Activated T-helper 1 cell treated with anti-CD3 and anti-CD28 coated beads, Interleukin-2, amount 50 U/mL, for 16 hours (primary cell): ENCODE measurements around the gene ENDOD1.
"Not testable (repeated sequence)": the region's sequence is repeated elsewhere in the genome, so short reads cannot be mapped to it uniquely, and the experiment has no call there.

Experiments
- DNase-seq, 2 donors: peaks; one replicate each; pipeline ENCODE4 v3.0.0-alpha.2; 2020; ENCODE audit warnings: low read depth in 1 of 2, low spot score in 1 of 2

ENDOD1 gene

DNA sequence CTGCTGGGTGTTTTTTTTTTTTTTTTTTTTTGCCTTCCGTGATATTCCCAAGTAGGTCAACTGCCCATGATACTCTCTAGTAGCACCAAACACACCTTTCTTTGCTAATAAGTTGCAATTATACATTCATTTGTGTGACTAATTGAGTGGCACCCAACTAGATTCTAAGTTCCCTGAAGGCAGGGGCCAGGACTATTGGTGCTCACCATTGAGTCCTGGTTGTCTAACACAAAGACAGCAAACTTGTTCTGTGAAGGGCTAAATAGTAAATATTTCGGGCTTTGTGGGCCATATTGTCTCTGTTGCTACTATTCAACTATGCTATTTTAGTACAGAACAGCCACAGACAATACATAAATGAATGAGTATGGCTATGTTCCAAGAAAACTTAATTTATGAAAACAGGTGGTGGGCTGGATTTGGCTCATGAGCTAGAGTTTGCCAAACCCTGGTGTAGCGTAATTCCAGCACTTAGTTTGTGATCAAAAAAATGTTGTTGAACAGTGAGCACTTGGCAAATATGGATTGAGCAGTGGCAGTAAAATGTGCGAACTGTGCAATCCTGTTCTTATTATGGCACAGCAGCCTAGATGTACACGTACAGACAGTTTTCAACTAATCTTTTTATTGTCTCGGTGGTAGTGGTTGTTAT is 11.3 kb downstream of the ENDOD1 start:
- DNase-seq: no peak

DNA sequence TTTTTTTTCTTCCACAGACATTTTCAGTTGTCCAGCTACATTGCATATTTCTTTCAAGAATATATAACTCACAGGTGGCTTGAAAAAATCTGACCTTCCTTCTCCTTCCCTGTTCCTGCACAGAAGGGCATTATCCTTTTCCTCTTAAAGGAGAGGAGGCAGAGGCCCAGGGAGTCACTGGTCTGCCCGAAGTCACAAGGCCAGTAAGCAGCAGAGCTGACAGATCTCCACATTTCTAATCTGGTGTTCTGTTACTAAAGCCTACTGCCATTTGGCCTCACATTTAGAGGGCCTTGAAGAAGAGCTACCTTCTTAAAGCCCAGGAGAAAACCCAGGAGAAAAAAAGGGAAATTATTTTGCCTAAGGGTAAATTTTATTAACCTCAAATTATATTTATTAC is 12.3 kb downstream of the ENDOD1 start:
- no peak for DNase-seq

DNA sequence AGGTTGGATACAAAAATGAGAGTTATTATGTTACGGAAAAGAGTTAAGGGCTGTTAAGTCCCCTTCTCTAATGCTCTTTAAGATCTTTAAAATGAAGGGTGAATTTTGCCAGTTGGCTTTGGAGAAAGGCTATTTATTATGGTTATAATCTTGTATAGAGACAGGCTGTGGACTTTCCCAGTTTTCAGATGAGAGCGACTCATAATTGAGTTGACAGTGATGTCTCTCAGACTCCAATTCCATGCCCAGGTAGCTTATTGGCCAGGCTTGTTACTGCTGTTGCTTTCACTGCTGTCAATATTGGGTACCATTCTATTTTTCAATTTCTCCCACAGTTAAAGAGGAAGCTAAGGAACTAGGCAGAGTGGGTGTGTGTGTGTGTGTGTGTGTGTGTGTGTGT is 13.1 kb downstream of the ENDOD1 start:
- no peak for DNase-seq

DNA sequence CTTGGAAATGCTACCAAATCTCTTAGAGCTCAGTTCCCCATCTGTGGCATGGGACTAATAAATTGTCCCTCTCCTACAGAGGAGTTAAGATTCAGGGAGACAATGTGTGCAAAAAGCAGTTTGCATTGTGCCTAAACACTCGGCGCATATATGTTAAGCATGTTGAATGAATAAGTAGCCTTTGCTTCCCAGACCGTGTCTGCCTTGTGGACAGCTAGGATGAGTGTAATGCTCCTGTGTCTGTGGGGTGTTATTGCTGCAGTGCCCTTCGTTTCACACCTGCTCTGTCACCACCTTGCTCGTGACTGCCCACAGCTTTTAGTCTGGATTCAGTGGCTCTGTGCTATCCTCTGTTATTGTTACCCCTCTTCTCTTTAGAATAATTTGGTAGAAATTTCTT is 14.1 kb downstream of the ENDOD1 start:
- no peak for DNase-seq

DNA sequence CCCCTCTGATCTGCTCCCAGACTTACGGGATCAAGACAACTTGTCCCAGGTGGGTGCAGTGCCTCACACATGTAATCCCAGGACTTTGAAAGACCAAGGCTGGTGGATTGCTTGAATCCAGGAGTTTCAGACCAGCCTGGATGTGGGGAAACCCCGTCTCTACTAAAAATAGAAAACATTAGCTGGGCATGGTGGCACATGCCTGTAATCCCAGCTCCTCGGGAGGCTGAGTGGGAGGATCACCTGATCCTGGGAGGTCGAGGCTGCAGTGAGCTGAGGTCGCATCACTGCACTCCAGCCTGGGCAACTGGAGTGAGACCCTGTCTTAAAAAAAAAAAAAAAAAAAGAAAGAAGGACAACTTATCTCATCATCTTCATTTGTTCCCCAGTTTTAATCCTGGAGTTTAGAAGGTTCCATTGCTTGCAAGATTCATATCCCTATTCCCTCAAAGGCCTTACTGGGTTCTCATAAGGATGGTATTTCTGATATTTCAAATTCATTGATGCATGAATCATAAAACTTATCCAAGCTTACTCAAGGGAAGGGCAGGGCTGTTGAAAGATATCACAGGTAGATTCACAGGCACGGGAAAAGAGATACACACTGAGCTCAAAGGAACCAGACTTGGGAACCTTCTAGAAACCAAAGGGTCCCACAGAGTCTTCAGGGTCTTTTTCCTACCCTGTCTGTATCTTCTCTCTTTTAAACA is 14.6 kb downstream of the ENDOD1 start:
- no peak for DNase-seq

DNA sequence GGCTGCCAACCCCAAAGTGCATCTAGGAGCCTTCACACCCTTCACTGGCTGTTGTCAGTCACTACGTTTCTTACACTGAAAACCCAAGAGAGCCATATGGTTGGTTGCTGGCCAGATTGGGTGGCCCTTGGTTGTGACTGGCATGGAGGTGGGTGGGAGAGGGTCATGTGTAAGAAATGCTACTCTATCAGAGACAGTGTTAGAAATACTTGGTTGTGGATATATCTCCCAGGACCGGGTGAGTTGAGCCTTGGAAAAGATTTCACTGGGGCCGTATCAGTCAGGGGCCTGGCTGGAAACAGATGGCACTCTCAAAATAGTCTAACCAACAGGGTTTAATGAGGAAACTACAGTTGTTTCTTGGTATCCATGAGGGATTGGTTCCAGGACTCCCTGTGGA is 15.2 kb downstream of the ENDOD1 start:
- no peak for DNase-seq

DNA sequence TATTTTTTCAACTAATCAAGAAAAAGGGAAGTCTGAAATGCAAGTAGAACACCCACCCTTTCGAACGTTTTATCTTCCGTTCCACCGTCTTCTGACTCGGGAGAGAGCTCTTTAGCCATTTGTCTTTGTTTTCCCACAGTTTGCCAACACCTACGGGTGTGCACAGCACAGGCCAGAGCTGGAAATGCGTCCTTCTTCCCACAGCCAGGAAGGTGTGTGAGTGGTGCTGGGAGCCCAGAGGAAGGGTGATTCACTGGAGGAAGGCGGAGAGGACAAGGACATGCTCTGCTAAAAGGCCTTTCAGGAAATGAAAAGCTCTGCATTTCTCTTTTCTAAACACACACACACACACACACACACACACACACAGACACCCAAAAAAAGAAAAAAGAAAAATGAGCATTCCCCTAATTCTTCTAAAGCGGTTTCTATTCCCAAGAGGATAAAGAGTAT is 18.5 kb downstream of the ENDOD1 start:
- no peak for DNase-seq

DNA sequence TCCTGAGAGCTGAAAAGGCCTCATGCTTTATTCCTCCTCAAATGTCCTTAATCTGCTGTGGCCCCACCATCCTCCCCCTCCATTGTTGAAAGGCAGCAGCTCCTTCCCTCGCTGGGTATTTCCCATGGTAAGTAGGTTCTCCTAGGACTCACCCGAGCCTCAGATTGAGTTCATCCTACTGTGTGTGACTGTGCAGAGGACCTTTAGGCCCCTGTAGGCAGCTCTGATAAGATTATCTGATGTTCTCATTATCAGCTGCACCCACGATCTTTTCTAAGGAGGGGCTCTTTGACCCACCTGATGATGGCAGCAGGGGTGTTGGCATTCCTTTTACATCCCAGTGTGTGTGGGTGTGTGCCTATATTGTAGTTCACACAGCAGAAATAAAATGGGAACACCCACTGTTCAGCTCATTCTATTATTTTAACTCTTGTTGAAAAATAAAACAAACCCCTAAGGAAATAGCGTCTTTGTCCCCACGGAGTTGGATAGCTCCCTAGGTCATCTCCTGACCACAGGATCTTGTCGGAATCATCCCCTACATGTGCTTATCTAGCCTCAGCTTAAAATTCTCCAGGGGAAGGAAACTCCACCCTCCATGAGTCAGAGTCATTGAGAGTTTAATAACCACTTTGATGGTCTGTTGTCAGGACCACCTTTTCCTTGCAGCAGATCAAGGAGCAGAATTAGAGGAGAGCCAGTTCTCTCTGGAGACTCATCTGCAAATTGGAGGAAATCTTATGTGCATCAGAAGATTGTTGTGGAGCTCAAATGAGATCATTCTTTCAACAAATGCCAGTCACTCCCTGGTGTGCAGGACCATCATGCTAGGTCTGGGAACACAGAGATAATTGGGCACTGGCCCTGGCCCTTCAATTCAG is 19.3 kb downstream of the ENDOD1 start:
- DNase-seq: no peak

DNA sequence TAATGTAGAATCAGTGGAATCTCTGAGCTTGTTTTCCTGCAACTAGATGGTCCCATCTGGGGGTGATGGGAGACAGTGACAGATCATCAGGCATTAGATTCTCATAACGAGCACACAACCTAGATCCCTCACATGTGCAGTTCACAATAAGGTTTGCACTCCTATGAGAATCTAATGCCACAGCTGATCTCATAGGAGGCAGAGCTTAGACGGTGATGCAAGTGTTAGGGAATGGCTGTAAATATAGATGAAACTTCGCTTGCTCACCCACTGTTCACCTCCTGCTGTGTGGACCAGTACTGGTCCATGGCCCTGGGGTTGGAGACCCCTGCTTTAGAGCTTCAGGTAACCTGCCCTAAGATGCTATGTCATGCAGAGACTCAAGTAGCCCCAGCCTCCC is 21.8 kb downstream of the ENDOD1 start:
- not testable (repeated sequence) for DNase-seq

DNA sequence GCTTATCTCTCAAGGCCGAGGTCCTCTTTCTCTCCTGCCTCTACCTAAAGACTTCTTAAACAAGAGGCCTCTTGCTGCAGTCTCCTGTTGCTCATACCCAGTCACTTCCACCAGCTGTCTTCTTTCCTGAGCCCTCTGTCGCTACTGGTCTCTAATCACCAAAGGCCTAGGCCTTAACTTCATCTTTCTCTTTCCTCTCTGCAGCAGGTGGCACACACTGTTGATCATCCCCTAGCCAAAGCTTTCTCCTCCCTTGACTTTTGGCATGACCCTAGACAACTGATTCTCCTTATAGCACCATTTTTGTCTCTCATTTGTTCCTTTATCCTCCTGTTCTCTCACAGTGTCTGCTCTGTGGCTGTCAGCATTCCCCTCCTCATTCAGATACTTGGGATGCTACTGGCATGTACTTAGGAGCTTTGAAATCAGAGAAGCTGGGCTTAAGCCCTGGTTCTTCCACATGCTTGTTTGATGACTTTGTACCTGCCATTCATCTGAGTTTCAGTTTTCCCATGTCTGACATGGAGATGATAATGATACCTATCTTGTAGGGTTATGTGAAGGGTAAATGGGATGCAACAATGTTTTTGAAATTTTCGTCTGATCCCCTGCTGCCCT is 22.4 kb downstream of the ENDOD1 start:
- no peak for DNase-seq

DNA sequence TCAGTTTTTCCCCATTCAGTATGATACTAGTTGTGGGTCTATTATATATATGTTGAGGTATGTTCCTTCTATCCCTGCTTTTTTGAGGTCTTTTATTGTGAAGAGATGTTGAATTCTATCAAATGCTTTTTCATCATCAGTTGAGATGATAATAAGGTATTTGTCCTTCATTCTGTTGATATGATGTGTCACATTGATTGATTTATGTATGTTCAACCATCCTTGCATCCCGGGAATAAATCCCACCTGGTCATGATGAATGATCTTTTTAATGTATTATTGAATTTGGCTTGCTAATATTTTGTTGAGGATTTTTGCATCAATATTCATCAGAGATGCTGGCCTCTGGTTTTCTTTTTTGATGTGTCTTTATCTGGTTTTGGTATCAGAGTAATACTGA is 26.0 kb downstream of the ENDOD1 start:
- DNase-seq: no peak

DNA sequence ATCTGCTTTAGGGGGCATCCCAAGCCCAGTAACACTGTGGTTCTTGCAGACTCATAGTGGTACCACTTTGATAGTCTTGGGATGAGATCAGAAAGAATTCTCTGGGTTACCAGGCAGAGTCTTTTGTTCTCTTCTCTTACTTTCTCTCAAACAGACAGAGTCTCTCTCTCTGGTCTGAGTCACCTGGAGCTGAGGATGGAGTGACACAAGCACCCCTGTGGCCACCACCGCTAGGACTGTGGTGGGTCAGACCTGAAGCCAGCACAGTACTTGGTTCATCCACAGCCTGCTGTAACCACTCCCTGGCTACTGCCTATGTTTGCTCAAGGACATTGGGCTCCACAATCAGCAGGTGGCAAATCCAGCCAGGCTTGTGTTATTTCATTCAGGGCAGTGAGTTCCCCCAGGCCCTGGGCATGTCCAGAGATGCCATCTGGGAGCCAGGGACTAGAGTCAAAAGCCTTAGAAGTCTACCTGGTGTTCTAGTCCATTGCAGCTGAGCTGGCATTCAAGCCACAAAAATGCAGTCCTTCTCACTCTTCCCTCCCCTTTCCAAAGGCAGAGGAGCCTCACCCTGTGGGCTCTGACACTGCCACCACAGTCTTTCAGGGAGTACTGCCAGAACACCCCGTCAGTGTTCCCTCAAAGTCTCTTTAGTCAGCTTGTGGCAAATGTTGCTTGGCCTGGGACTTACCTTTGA is 29.9 kb downstream of the ENDOD1 start:
- DNase-seq: no peak

DNA sequence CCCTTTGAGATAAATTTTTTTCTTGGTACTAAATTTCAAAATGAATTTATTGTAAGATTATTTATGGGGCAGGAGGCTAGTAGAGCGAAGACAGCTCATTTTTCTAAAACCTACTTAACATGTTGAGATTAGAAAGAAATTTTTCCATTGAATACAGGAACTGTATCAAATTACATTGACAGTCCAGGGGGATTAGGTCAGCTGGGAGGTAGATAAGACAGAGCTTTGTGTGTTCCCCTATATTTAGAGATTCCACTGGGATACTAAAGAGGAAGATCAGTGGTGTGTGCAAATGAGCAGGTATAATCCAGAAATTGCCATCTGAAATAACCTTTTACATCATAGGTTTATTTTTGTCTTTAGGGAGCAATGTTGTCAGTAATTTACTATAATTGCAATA is 32.1 kb downstream of the ENDOD1 start:
- DNase-seq: no peak

DNA sequence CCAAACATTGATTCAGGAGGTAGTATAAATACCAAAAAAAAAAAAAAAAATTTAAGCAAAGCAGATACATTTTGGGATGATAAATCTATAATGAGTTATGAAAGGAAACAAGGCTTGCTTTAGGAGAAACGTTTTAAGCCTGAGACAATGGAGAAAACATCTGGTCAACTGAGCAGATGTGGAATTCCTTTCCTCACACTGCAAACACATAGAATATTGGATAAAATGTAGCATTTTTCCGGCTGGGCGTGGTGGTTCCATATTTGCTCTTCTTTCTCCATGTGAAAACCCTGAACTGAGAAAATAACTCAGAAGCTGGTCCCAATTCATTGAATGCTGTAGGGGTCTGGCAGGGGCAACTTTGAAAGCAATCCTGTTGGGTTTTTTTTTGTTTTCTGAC is 33.9 kb downstream of the ENDOD1 start:
- DNase-seq: no peak

DNA sequence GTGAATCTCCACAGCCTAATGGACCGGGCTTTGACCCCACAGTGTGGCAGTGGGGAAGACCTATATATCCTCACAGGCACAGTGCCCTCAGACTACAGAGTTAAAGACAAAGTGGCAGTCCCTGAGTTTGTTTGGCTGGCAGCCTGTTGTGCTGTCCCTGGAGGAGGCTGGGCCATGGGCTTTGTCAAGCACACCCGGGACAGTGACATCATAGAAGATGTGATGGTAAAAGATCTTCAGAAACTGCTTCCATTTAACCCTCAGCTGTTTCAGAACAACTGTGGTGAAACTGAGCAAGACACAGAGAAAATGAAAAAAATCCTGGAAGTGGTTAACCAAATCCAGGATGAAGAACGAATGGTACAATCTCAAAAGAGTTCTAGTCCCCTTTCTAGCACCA is 39.0 kb downstream of the ENDOD1 start:
- no peak for DNase-seq

DNA sequence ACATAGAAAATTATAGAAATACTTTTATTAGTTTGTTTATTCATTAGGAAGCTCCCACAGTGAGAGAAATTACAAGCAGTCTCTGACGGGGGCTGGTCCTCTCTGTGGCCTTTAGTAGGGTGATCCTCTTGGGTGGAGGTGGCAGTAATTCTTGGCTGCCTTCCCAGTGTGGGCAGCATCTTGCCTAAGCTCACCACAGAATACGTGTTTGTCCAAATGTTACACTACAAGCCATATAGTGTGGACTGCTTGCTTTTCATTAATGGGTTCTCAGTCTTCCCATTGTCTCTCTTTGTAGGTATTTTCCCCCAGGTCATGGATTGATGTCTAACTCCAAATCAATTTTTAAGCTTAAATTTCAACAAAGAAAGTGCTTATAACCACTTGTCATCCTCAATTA is 43.3 kb downstream of the ENDOD1 start:
- no peak for DNase-seq

DNA sequence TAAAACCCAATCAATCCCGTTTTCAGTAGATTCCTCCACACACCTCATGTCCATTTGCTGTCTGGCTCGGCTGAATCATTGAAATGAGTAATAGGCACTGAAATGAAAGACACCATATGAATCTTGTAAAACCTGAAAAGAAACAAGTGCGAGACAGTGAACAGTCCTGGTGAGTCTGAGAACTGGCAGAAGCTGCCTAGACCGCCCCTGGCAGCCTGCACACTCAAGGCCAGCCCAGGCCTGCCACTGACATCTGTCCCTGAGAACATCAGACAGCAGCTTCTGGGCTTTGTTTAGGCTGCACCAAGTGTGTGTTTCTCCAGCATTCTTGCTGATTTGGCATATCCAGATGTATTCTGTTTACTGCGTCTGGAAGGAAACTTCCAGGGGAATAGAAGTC is 44.8 kb downstream of the ENDOD1 start:
- no peak for DNase-seq

DNA sequence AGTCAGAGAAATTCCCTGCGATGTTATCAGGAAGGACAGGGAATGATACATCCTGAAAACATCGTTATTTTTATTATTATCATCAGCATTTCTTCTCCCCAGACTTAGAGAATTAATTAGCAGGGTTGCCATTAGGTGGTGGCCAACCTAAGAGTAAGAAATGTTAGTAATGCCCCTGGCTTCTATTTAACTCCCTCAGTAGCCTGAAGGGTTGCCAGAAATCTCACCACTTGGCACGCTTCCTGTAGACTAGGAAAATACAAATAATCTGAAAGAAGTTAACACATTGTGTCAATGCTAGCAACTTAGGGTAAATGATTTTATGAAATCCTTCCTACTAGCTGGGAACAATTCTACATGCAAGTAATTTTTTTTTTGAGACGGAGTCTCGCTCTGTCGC is 45.5 kb downstream of the ENDOD1 start:
- DNase-seq: no peak

DNA sequence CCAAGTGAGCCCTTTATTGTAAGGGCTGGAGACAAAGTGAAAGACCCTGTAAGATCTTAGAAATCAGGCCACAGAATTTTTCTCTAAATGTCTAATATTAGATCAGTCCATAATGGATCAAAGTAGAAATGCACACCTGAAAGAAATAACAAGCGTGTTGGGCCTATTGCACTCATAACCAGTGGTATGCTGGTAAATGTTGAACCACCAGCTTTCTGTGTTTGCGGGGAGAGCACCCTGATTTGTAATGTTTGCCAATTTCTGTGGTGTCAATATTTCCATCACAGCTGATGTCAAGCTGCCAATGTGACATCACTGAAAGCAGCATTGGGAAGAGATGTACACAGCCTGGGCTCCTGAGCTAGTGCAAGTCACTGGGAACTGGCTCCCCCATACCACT is 46.2 kb downstream of the ENDOD1 start:
- no peak for DNase-seq

DNA sequence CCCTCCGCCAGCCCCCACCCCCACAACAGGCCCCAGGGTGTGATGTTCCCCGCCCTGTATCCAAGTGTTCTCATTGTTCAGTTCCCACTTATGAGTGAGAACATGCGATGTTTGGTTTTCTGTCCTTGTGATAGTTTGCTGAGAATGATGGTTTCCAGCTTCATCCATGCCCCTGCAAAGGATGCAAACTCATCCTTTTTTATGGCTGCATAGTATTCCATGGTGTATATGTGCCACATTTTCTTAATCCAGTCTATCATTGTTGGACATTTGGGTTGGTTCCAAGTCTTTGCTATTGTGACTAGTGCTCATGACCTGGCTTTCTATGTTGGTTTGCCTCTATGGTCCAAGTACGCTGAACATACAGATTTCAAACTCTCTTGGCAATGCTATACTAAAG is 47.1 kb downstream of the ENDOD1 start:
- DNase-seq: not testable (repeated sequence)

DNA sequence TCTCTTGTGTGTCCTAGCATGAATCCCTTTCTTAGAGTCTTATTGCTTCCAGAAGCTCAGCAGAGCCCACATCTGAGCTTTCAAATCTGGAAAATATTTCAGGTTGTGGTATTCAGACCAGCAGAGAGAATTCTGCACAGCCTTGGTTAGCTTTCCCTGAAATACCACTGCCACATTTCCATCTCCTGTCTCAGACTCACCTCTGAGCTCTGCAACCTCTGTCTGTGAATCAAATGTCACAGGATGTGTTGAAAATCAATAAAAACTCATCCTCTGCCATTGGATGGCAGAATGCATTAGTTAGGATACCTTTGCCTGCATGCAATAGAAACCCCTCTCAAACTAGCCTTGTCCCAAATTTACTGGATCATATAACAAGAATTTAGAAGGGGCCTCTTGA is 47.7 kb downstream of the ENDOD1 start:
- no peak for DNase-seq
